DOHH2 (cell line): ENCODE measurements around the gene CACNA1D.

ENCODE experiments used
- EZH2phosphoT487 ChIP-seq: fragments of 200-600 bp; sonication (generic); IDR thresholded peaks from 2 replicates; pipeline ENCODE4 v1.6.1; 2017; ENCODE audit warnings: borderline replicate concordance, mild to moderate bottlenecking, antibody characterized with exemption, low read length, moderate library complexity, mixed read lengths
- TF ChIP-seq, protein P1 (sequence below): fragments of 200-600 bp; sonication (generic); IDR thresholded peaks from one replicate; pipeline ENCODE4 v1.5.1; 2014; ENCODE audit warnings: antibody characterized with exemption, mild to moderate bottlenecking, low read depth, low read length; ENCODE audit not compliant: poor library complexity, severe bottlenecking

GRCh38 chr3:53555068-53555588, 60.7 kb downstream of the CACNA1D start:
- TF ChIP-seq, protein P1, sequence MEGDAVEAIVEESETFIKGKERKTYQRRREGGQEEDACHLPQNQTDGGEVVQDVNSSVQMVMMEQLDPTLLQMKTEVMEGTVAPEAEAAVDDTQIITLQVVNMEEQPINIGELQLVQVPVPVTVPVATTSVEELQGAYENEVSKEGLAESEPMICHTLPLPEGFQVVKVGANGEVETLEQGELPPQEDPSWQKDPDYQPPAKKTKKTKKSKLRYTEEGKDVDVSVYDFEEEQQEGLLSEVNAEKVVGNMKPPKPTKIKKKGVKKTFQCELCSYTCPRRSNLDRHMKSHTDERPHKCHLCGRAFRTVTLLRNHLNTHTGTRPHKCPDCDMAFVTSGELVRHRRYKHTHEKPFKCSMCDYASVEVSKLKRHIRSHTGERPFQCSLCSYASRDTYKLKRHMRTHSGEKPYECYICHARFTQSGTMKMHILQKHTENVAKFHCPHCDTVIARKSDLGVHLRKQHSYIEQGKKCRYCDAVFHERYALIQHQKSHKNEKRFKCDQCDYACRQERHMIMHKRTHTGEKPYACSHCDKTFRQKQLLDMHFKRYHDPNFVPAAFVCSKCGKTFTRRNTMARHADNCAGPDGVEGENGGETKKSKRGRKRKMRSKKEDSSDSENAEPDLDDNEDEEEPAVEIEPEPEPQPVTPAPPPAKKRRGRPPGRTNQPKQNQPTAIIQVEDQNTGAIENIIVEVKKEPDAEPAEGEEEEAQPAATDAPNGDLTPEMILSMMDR, result no peak
- no peak for TF ChIP-seq EZH2phosphoT487
